K562 (cell line): ENCODE data around the gene RET. TPM values are rescaled to one million over a fixed set of nuclear protein-coding genes. Genes with fewer than 3 reads are reported as not detected.

Experiments
- ATAC-seq: fragments of 200-7000 bp; cut with Tn5 transposase; 3 replicates; pipeline ENCODE4 v1.9.1; 2020; ENCODE audit warnings: moderate library complexity
- BruUV-seq: library from RNA; stranded (reverse); fragments of 400-500 nt; replicated peaks from 2 replicates; lab custom pipeline; 2021; lab: Mats Ljungman, UMichigan
- CTCF ChIA-PET: fragments of 300-600 bp; formaldehyde crosslinking; extraction: SDS; loops from one replicate; lab custom pipeline; 2021; ENCODE audit warnings: low intra/inter-chr PET ratio; lab: Yijun Ruan, JAX
- POLR2A ChIA-PET: fragments of 300-600, 350-650 bp; sonication (Branson Sonifier 250); formaldehyde crosslinking; extraction: SDS; loops from one replicate; lab custom pipeline; 2021; ENCODE audit warnings: antibody characterized with exemption, inconsistent platforms; lab: Yijun Ruan, JAX
- DNase-seq, 4 experiments: peaks; one replicate each; pipeline versions ENCODE4 v3.0.0 to v3.0.0-alpha.2; 2011 to 2018; ENCODE audit warnings: low spot score in 3 of 4, mixed read lengths in 3 of 4; ENCODE audit errors: extremely low read depth in 1 of 4
- FAIRE-seq: peaks from 2 replicates; lab custom pipeline; 2011; peaks lifted over from hg19 to GRCh38; lab: Jason Lieb, UNC
- H2AFZ ChIP-seq: 2 replicates; pipeline ENCODE4 v1.6.0; 2011; ENCODE audit warnings: low read depth, low read length, control low read depth, inconsistent platforms
- H3K27ac ChIP-seq: fragments of 200-600 bp; 3 replicates; pipeline ENCODE4 v1.8.0; 2011; ENCODE audit warnings: low read depth, mild to moderate bottlenecking, control low read depth, inconsistent platforms, low read length, moderate library complexity, mixed read lengths; ENCODE audit errors: extremely low read depth
- H3K27me3 ChIP-seq, 2 experiments: fragments of 300-600 bp in 1 of 2; 2 replicates in 1 of 2; 3 replicates in 1 of 2; pipeline versions ENCODE4 v1.6.0 to v1.8.0; 2011; ENCODE audit warnings: inconsistent platforms in 2 of 2, low read length in 2 of 2, mild to moderate bottlenecking in 1 of 2, mixed read lengths in 1 of 2, moderate library complexity in 1 of 2; ENCODE audit not compliant: control insufficient read depth in 2 of 2, insufficient read depth in 2 of 2
- H3K36me3 ChIP-seq: fragments of 300-600 bp; 3 replicates; pipeline ENCODE4 v1.8.0; 2011; ENCODE audit warnings: mild to moderate bottlenecking, low read length, inconsistent platforms; ENCODE audit not compliant: control insufficient read depth, insufficient read depth
- H3K4me1 ChIP-seq, 2 experiments: fragments of 200-600 bp in 1 of 2; replicated peaks in 1 of 2; 2 replicates in 1 of 2; 3 replicates in 1 of 2; pipeline versions ENCODE4 v1.5.1 to v1.8.0; 2011; ENCODE audit warnings: inconsistent platforms in 2 of 2, low read length in 2 of 2, mild to moderate bottlenecking in 1 of 2, mixed read lengths in 1 of 2, moderate library complexity in 1 of 2; ENCODE audit not compliant: control insufficient read depth in 2 of 2, insufficient read depth in 2 of 2
- H3K4me2 ChIP-seq: 2 replicates; pipeline ENCODE4 v1.6.1; 2011; ENCODE audit warnings: low read length, control low read depth, inconsistent platforms, mixed read lengths; ENCODE audit not compliant: insufficient read depth
- H3K4me3 ChIP-seq: fragments of 200-600 bp; sonication (generic), shearing (Covaris generic); 2 replicates; pipeline ENCODE4 v1.5.1; 2016; ENCODE audit warnings: control low read depth, inconsistent platforms
- H3K79me2 ChIP-seq: fragments of 200-600 bp; 3 replicates; pipeline ENCODE4 v1.8.0; 2011; ENCODE audit warnings: low read length, inconsistent platforms; ENCODE audit not compliant: control insufficient read depth, insufficient read depth
- H3K9ac ChIP-seq, 2 experiments: 2 replicates each; pipeline versions ENCODE4 v1.6.0 to v1.6.1; 2011; ENCODE audit warnings: low read depth in 2 of 2, low read length in 2 of 2, control low read depth in 1 of 2, inconsistent platforms in 1 of 2, mild to moderate bottlenecking in 1 of 2, mixed read lengths in 1 of 2; ENCODE audit not compliant: insufficient read depth in 1 of 2
- H3K9me1 ChIP-seq: one replicate; pipeline ENCODE4 v1.6.0; 2011; ENCODE audit warnings: inconsistent platforms, mild to moderate bottlenecking, low read length, moderate library complexity; ENCODE audit not compliant: control insufficient read depth, insufficient read depth
- H3K9me3 ChIP-seq: replicated peaks from 2 replicates; pipeline ENCODE4 v1.5.1; 2011; ENCODE audit warnings: low read depth, low read length, inconsistent platforms; ENCODE audit not compliant: control insufficient read depth, insufficient read depth
- H4K20me1 ChIP-seq: replicated peaks from 2 replicates; pipeline ENCODE4 v1.6.1; 2011; ENCODE audit warnings: low read length, inconsistent platforms, mixed read lengths; ENCODE audit not compliant: control insufficient read depth, insufficient read depth
- CSDE1 ChIP-seq, 2 experiments: fragments of 450-650 bp; IDR thresholded peaks; 2 replicates each; pipeline ENCODE4 v1.6.1; 2016; ENCODE audit warnings: mild to moderate bottlenecking in 1 of 2
- DIDO1 ChIP-seq: fragments of 450-650 bp; IDR thresholded peaks from 2 replicates; pipeline ENCODE4 v1.6.1; 2016; ENCODE audit warnings: low read depth, missing biosample characterization, missing genetic modification characterization
- HDAC6 ChIP-seq: IDR thresholded peaks from 2 replicates; pipeline ENCODE4 v1.6.1; 2012; ENCODE audit warnings: low read depth, mild to moderate bottlenecking, control low read depth, inconsistent platforms, low read length, moderate library complexity
- LCOR ChIP-seq: sonication (generic); formaldehyde crosslinking; IDR thresholded peaks from 2 replicates; pipeline ENCODE4 v1.8.0; 2022; ENCODE audit warnings: mild to moderate bottlenecking, missing genetic modification reagents
- MEF2D ChIP-seq: conservative IDR thresholded peaks from 2 replicates; pipeline ENCODE4 v1.6.1; 2016; ENCODE audit warnings: low read depth, missing genetic modification characterization, missing compliant biosample characterization
- NR2C2 ChIP-seq, 2 experiments: fragments of 200-800 bp in 1 of 2; sonication (Bioruptor generic) in 1 of 2; sonication (generic) in 1 of 2; formaldehyde crosslinking in 1 of 2; IDR thresholded peaks; 2 replicates each; pipeline versions ENCODE4 v1.6.1 to v1.8.0; 2016 to 2022; ENCODE audit warnings: mild to moderate bottlenecking in 1 of 2, missing compliant biosample characterization in 1 of 2, missing genetic modification characterization in 1 of 2, missing genetic modification reagents in 1 of 2
- RFX7 ChIP-seq: fragments of 250-450 bp; sonication (Bioruptor Pico); IDR thresholded peaks from 2 replicates; pipeline ENCODE4 v1.5.1; 2021; ENCODE audit warnings: mild to moderate bottlenecking
- ZBTB26 ChIP-seq: fragments of 450-650 bp; formaldehyde crosslinking; IDR thresholded peaks from 2 replicates; pipeline ENCODE4 v1.4.0; 2022; ENCODE audit warnings: missing genetic modification characterization
- ZNF184 ChIP-seq: sonication (generic); formaldehyde crosslinking; IDR thresholded peaks from 2 replicates; pipeline ENCODE4 v1.5.0; 2020; ENCODE audit warnings: missing genetic modification reagents
- WGBS: fragments of 100-300 bp; shearing (Covaris generic); methylation state at CpG from one replicate; pipeline ENCODE4 v1.1.6; 2016; ENCODE audit warnings: low coverage, mixed read lengths; ENCODE audit not compliant: insufficient coverage; ENCODE audit errors: missing lambda C conversion rate; 5-methylcytosine and 5-hydroxymethylcytosine counted together
- in situ Hi-C: fragments of 300-500 bp; cut with MboI; formaldehyde crosslinking; loops from 4 replicates; pipeline ENCODE4 v1.15.0; 2018; ENCODE audit warnings: inconsistent platforms, mixed read lengths
- intact Hi-C: fragments of 100-400 bp; cut with micrococcal nuclease; formaldehyde crosslinking; loops from 2 replicates; pipeline ENCODE4 v1.14.2; 2022
- polyA plus RNA-seq, 8 experiments: library from polyadenylated mRNA; depleted of rRNA in 4 of 8; stranded (reverse) in 5 of 8; unstranded in 3 of 8; fragments of >200 nt; fragmentation: Nextera tagmentation in 2 of 8; fragmentation: Illumina TruSeq in 1 of 8; extraction: Ambion mirVana in 2 of 8; extraction: Trizol in 1 of 8; gene quantifications; 2 replicates each; pipeline versions ENCODE4 v1.2.1 to v1.2.3, GENCODE V29; 2011 to 2014; ENCODE audit warnings: inconsistent platforms in 1 of 8, missing spikeins in 1 of 8
- total RNA-seq, 7 experiments: library from RNA; depleted of rRNA in 6 of 7; stranded (reverse); fragments of >200 nt in 6 of 7; fragmentation: Illumina TruSeq in 2 of 7; extraction: Trizol in 2 of 7; gene quantifications; 2 replicates each; pipeline versions ENCODE4 v1.2.1 to v1.2.3, GENCODE V29; 2011 to 2021; ENCODE audit warnings: low replicate concordance in 1 of 7
- TF ChIP-seq, protein P1 (sequence below), 2 experiments: fragments of 450-650 bp in 1 of 2; sonication (generic) in 1 of 2; formaldehyde crosslinking; conservative IDR thresholded peaks; 2 replicates each; pipeline versions ENCODE4 v1.4.0 to v1.8.1; 2020 to 2022; ENCODE audit warnings: mild to moderate bottlenecking in 1 of 2, missing genetic modification reagents in 1 of 2
- TF ChIP-seq, protein P2 (sequence below): fragments of 250-450 bp; sonication (Bioruptor Pico); IDR thresholded peaks from 2 replicates; pipeline ENCODE4 v1.5.0; 2021; ENCODE audit warnings: mild to moderate bottlenecking, moderate library complexity

The RET gene
- total and polyA plus RNA-seq, 9 of the 15 experiments (the other 6 are each of a cell fraction or from before 2014, with no cell fraction given) = 0.04 to 0.05 TPM; not detected in 7

- intact Hi-C loops (no loop called here), in situ Hi-C loops (no loop called here)
- H3K36me3 ChIP-seq = no peaks in the 10 kb centered on the region
- H3K27me3 ChIP-seq = no peaks in the 10 kb centered on the region
- H3K9me1 ChIP-seq = no peaks in the 10 kb centered on the region
- H3K4me3 ChIP-seq = no peak overlapping the region
- FAIRE-seq = no peak
- H3K4me1 ChIP-seq = no peaks in the 10 kb centered on the region
- WGBS = 25% methylated on average over 1 of the region's 1 CpG
- no peak overlapping the region for H3K4me2 ChIP-seq
- CTCF ChIA-PET = no interaction called here
- no peak overlapping the region for H3K27ac ChIP-seq
- H4K20me1 ChIP-seq = no peaks in the 10 kb centered on the region
- POLR2A ChIA-PET = interaction anchor here (0.9 to 1.2 kb wide), 2 partner anchors 9 to 27 kb away, joined by 4 to 8 read pairs; no protein-coding TSS in a partner anchor
- no peaks in the 10 kb centered on the region for H3K9me3 ChIP-seq
- no TSS peak for BruUV-seq
- TF ChIP-seq DIDO1 (tag) = no peak
- TF ChIP-seq NR2C2 (CRISPR knock-in tag; IDR thresholded peaks at IDR 0.05) = no peak
- no peak for TF ChIP-seq NR2C2 (tag; IDR thresholded peaks at IDR 0.05)
- no peak for TF ChIP-seq CSDE1 (IDR thresholded peaks at IDR 0.05)
- TF ChIP-seq LCOR (CRISPR knock-in tag) = no peak
- no peak for TF ChIP-seq RFX7 (CRISPR knock-in tag)
- no peak for TF ChIP-seq MEF2D (tag)
- TF ChIP-seq, protein P1, sequence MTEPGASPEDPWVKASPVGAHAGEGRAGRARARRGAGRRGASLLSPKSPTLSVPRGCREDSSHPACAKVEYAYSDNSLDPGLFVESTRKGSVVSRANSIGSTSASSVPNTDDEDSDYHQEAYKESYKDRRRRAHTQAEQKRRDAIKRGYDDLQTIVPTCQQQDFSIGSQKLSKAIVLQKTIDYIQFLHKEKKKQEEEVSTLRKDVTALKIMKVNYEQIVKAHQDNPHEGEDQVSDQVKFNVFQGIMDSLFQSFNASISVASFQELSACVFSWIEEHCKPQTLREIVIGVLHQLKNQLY (CRISPR knock-in tag; conservative IDR thresholded peaks at IDR 0.05) = no peak
- TF ChIP-seq, protein P2, sequence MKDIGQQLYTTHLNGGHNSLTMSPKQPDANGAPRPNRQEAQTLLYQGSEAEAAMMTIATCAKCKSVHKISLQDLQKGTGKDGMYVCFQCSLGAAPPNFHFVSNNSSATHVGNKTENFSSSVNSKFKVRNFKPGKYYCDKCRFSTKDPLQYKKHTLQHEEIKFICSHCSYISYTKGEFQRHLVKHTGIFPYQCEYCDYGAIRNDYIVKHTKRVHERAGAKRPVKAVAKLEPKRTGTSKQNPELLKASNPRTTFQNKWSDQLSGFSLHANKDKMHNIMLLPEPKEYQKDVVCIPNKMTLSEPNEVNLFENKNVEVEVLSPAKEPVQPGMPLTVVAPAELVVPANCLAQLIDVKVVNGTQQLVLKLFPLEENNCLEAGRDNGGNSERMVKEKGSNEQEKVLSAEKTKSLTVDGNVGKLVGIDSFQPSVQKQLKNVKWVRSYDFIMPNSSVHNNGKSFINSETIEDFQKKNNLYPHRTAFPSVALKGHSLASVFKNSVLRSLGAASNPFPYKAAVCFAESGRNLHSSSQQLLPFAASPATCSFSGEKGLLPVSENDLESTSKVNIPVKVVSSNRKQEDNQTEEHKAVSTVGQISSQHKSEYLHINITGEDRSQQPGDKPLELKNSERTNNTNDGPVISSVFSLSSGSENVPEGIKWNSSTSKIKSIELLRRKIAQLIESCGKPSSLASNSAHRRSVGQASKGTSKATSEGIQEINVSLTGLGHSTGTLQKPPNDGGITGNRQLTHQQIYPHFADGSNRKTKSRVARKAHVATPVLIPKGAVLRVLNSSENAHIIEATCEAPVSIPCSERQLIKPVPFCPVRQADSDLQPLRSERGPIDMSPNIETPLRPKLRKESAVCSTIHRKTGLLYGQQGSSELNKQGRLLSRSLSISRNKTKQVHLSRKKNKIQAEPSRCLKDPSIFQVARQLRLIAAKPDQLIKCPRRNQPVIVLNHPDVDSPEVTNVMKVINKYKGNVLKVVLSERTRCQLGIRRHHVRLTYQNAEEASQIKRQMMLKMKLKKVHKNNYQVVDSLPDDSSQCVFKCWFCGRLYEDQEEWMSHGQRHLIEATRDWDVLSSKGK (CRISPR knock-in tag) = no peak
- no peak for TF ChIP-seq ZNF184 (CRISPR knock-in tag)
- no peak for TF ChIP-seq HDAC6
- no peak for TF ChIP-seq ZBTB26 (CRISPR knock-in tag)
- TF ChIP-seq, all 486 proteins: peak for 0
- ATAC-seq (no peak), DNase-seq (no peak)
- Histone ChIP-seq H3K9ac (no peak overlapping the region), H2AFZ (no peak overlapping the region), H3K79me2 (no peaks in the 10 kb centered on the region)
These were observed 85.7 kb downstream of the RET start for GRCh38 chr10:43162604-43163003.
